ENCODE measurements around the gene DCXR. TPM values are rescaled to one million over a fixed set of nuclear protein-coding genes. Genes with fewer than 3 reads are reported as not detected.
A peak's percentile ranks its signal among the peaks of the same experiment; 100 is the strongest.

Gene DCXR
- total and polyA plus RNA-seq, 2 of the 13 experiments (the other 11 are each of a cell fraction or from before 2014, with no cell fraction given), result 287 to 311 TPM

- TF ChIP-seq ZNF136 (CRISPR knock-in tag; IDR thresholded peaks at IDR 0.05; ENCODE audit: low read depth) (no peak), ZNF160 (CRISPR knock-in tag; IDR thresholded peaks at IDR 0.05) (0 out of 2 replicates have a peak, but pooled peaks have one; percentile 23), SMAD1 (CRISPR knock-in tag; IDR thresholded peaks at IDR 0.05; ENCODE audit: borderline replicate concordance, low read depth) (0 out of 2 replicates have a peak, but pooled peaks have one; percentile 4), ZNF704 (CRISPR knock-in tag; IDR thresholded peaks at IDR 0.05; ENCODE audit: borderline replicate concordance) (peak; percentile 68; the same call in 1 of the 2 replicates), EEA1 (CRISPR knock-in tag; IDR thresholded peaks at IDR 0.05; ENCODE audit: borderline replicate concordance) (no peak; the same call in 1 of the 2 replicates), POLR2G (IDR thresholded peaks at IDR 0.05; ENCODE audit: low read depth, low read length) (peak; percentile 38), KLF16 (CRISPR knock-in tag; IDR thresholded peaks at IDR 0.05) (0 out of 4 replicates have a peak, but pooled peaks of 1 of the 2 experiments have one; percentile 7), DNMT1 (CRISPR knock-in tag; IDR thresholded peaks at IDR 0.05) (peak; percentile 87), ZNF780A (CRISPR knock-in tag; IDR thresholded peaks at IDR 0.05) (no peak), ZSCAN29 (CRISPR knock-in tag; conservative IDR thresholded peaks at IDR 0.05) (0 out of 2 replicates have a peak, but pooled peaks have one; percentile 6), ZNF691 (CRISPR knock-in tag; IDR thresholded peaks at IDR 0.05; ENCODE audit: borderline replicate concordance, low read depth) (peak; percentile 36; the same call in 1 of the 2 replicates), ZFY (CRISPR knock-in tag; IDR thresholded peaks at IDR 0.05) (peak; percentile 71), PRMT3 (CRISPR knock-in tag; IDR thresholded peaks at IDR 0.05; ENCODE audit: borderline replicate concordance, low read depth) (0 out of 2 replicates have a peak, but pooled peaks have one; percentile 34), ZNF878 (CRISPR knock-in tag; IDR thresholded peaks at IDR 0.05) (no peak), HNF4G (IDR thresholded peaks at IDR 0.05; ENCODE audit: borderline replicate concordance, low read depth, low read length) (no peak), HNF4G (CRISPR knock-in tag; IDR thresholded peaks at IDR 0.05; ENCODE audit: borderline replicate concordance, low read depth) (no peak), ISL2 (CRISPR knock-in tag; IDR thresholded peaks at IDR 0.05) (peak; percentile 61), MEIS1 (CRISPR knock-in tag; IDR thresholded peaks at IDR 0.05; ENCODE audit: borderline replicate concordance) (0 out of 2 replicates have a peak, but pooled peaks have one; percentile 35), HMGXB4 (CRISPR knock-in tag; IDR thresholded peaks at IDR 0.05; ENCODE audit: borderline replicate concordance in 1 of 2, low read depth in 1 of 2) (peak in 1 of 2 experiments; percentile 14; a peak in 2 of 4 replicates), TFE3 (CRISPR knock-in tag; IDR thresholded peaks at IDR 0.05) (no peak), ZNF121 (CRISPR knock-in tag; IDR thresholded peaks at IDR 0.05) (no peak), ZNF543 (CRISPR knock-in tag; IDR thresholded peaks at IDR 0.05) (0 out of 2 replicates have a peak, but pooled peaks have one; percentile 22), ZNF296 (CRISPR knock-in tag; conservative IDR thresholded peaks at IDR 0.05) (0 out of 2 replicates have a peak, but pooled peaks have one; percentile 69)
Measured at GRCh38 chr17:82023447-82024241, 13.9 kb downstream of the DCXR start (continued).
